Upper lobe of right lung (tissue), 1 donor: ENCODE measurements around the gene NKX2-8. TPM values are rescaled to one million over a fixed set of nuclear protein-coding genes. Genes with fewer than 3 reads are reported as not detected.

Experiments
- ATAC-seq: fragments of 200-7000 bp; cut with Tn5 transposase; one replicate; pipeline ENCODE4 v1.9.1; 2020; ENCODE audit warnings: mild to moderate bottlenecking, moderate library complexity
- DNase-seq: peaks from one replicate; pipeline ENCODE4 v3.0.0-alpha.2; 2020
- H3K27ac ChIP-seq: fragments of 200-600 bp; one replicate; pipeline ENCODE4 v1.8.0; 2022
- H3K27me3 ChIP-seq: fragments of 200-600 bp; one replicate; pipeline ENCODE4 v1.8.0; 2022; ENCODE audit warnings: mild to moderate bottlenecking
- H3K36me3 ChIP-seq: fragments of 200-600 bp; one replicate; pipeline ENCODE4 v1.8.0; 2022
- H3K4me1 ChIP-seq: fragments of 200-600 bp; one replicate; pipeline ENCODE4 v1.8.0; 2022
- H3K4me3 ChIP-seq: fragments of 200-600 bp; one replicate; pipeline ENCODE4 v1.8.0; 2022; ENCODE audit warnings: mild to moderate bottlenecking
- H3K9me3 ChIP-seq: fragments of 200-600 bp; one replicate; pipeline ENCODE4 v1.8.0; 2022
- intact Hi-C: fragments of 100-400 bp; cut with DNase I; formaldehyde crosslinking; loops from one replicate; pipeline ENCODE4 v1.11.0; 2022
- long read RNA-seq: library from polyadenylated mRNA; unstranded; transcript quantifications from one replicate; pipeline ENCODE4 v2.0.0, GENCODE V29; 2021
- total RNA-seq: library from RNA; stranded (reverse); fragmentation: NEBNext Ultra II Directional; extraction: Animal tissue kit (Norgen Biotek cat#: 25700); gene quantifications from one replicate; pipeline ENCODE4 v1.2.1, GENCODE V29; 2021
- TF ChIP-seq, protein P1 (sequence below): fragments of 200-600 bp; IDR thresholded peaks from one replicate; pipeline ENCODE4 v1.8.0; 2022; ENCODE audit warnings: antibody characterized with exemption
- donor health status: DM: no; HTN: yes; CAD: no; lungs with severe emphysema.

NKX2-8 gene
- 0.43 TPM for total RNA-seq
- long read RNA-seq = 0 reads

DNA sequence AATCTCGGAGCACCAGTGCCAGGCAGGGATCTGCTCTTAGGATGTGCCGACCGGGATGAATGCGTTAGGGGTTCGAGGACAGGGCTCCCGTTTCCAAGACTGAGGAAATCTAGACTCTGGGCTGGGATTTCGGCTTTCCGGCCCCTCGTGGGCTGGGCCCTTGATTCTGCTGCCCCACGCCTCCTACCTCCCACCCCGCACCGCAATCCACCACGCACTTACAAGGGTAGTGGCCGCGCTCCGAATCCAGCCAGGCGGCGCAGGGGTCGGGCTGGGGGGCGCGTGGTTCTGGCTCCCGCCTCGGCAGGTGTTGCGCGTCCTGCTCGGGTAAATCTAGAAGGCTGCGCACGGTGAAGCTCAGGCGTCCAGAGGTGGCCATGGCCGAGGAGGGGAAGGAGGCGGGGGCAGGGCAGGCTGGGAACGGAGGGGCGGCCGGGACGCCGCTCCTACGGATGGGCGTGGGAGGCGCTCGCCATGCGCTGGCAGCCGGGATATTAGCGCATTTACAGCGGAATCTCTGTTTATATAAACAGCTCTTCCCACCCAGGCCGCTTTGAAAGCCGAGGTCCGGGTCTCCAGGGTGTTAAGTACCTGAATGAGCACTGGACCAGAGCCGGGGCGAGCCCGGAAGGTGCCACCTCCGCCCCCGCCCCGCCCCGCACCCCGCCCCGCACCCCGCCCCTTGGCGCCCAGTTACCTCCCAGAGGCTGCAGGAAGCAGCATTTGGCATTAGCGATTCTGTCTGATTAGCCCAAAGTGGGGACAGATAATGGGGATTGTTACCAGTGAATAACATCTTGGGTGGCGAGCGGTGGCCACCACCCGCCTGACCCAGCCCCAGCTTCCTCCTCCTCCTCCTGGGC is at the start of gene NKX2-8:
NKX2-8 (minus strand) TSS at position 604 of the 863 bp plus-strand sequence; CDS start at position 379, 225 bp downstream.
- H3K9me3 ChIP-seq = no peaks in the 10 kb centered on the region
- H3K27me3 ChIP-seq = peaks cover 81% of the 10 kb centered on the region
- TF ChIP-seq, protein P1, sequence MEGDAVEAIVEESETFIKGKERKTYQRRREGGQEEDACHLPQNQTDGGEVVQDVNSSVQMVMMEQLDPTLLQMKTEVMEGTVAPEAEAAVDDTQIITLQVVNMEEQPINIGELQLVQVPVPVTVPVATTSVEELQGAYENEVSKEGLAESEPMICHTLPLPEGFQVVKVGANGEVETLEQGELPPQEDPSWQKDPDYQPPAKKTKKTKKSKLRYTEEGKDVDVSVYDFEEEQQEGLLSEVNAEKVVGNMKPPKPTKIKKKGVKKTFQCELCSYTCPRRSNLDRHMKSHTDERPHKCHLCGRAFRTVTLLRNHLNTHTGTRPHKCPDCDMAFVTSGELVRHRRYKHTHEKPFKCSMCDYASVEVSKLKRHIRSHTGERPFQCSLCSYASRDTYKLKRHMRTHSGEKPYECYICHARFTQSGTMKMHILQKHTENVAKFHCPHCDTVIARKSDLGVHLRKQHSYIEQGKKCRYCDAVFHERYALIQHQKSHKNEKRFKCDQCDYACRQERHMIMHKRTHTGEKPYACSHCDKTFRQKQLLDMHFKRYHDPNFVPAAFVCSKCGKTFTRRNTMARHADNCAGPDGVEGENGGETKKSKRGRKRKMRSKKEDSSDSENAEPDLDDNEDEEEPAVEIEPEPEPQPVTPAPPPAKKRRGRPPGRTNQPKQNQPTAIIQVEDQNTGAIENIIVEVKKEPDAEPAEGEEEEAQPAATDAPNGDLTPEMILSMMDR = no peak
- intact Hi-C loops = no loop called here
- ATAC-seq (peak; percentile 45), DNase-seq (peak; percentile 70)
- peaks cover 3% of the 10 kb centered on the region for H3K4me1 ChIP-seq
- H3K4me3 ChIP-seq = peak within 1 kb of the TSS; percentile 42
- no peak within 1 kb of the TSS for H3K27ac ChIP-seq
- no peaks in the 10 kb centered on the region for H3K36me3 ChIP-seq

- Histone ChIP-seq H3K4me3 (no peak overlapping the region), H3K36me3 (no peaks in the 10 kb centered on the region), H3K27ac (no peak overlapping the region), H3K4me1 (no peaks in the 10 kb centered on the region), H3K27me3 (no peaks in the 10 kb centered on the region), H3K9me3 (no peaks in the 10 kb centered on the region)
- TF ChIP-seq, protein P1 = no peak
- intact Hi-C loops = no loop called here
- ATAC-seq = no peak
- DNase-seq = no peak
These were observed 45.6 kb upstream of the NKX2-8 start for GRCh38 chr14:36627981-36628380.

- intact Hi-C loops = no loop called here
- no peaks in the 10 kb centered on the region for H3K4me1 ChIP-seq
- TF ChIP-seq, protein P1 = no peak
- no peak overlapping the region for H3K27ac ChIP-seq
- H3K27me3 ChIP-seq = no peaks in the 10 kb centered on the region
- H3K4me3 ChIP-seq = no peak overlapping the region
- H3K36me3 ChIP-seq = no peaks in the 10 kb centered on the region
- no peaks in the 10 kb centered on the region for H3K9me3 ChIP-seq
- DNase-seq (no peak), ATAC-seq (no peak)
These were observed 43.7 kb upstream of the NKX2-8 start for GRCh38 chr14:36626151-36626550.

DNA sequence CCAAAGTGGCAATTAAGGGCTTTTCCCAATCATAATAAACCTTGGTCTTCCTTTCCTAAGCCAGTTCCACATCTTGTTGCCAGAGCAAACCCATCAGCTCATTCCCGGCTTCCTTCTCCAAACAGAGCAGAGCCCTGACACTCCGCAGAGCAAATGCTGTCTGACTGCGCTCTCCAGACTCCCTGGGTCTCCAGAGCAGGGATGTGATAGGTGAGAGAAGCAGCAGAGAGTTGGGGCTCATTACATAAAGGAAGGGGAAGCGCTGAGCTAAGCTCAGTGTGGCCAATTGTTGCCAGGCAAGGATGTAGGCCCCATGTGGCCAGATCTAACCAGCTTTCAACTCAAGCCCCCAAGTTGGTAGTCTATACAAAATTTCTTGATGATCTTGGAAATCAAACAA is 43.0 kb upstream of the NKX2-8 start:
- Histone ChIP-seq H3K4me3 (no peak overlapping the region), H3K9me3 (no peaks in the 10 kb centered on the region)
- intact Hi-C loops = no loop called here

DNA sequence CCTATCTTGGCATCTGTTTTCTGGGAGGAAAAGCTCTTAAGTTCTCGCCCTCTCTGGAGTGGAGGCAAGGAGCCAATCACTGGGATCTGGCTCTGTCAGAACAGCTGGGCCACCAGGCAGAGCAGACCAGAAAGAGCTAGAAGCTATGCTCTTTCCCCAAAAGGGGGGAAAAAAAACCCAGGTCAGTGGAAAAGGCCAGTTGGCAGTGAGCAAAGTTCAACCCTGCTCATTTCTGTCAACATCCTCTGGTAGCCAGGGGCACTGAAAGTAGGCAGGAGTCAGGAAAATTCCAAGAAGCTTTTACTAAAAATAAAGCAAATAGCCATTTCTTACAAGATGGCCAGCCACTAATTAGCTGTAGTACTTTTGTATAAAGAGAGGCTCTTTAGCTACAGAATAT is 42.6 kb upstream of the NKX2-8 start:
- ATAC-seq (no peak), DNase-seq (no peak)
- Histone ChIP-seq H3K4me1 (no peaks in the 10 kb centered on the region), H3K9me3 (no peaks in the 10 kb centered on the region), H3K4me3 (no peak overlapping the region), H3K27ac (no peak overlapping the region), H3K36me3 (no peaks in the 10 kb centered on the region), H3K27me3 (no peaks in the 10 kb centered on the region)
- intact Hi-C loops = no loop called here
- TF ChIP-seq, protein P1 = no peak

More for the DNA sequence above, 43.0 kb upstream of the NKX2-8 start:
- ATAC-seq (no peak), DNase-seq (no peak)
- TF ChIP-seq, protein P1 = no peak
- Histone ChIP-seq H3K27me3 (no peaks in the 10 kb centered on the region), H3K27ac (no peak overlapping the region), H3K36me3 (no peaks in the 10 kb centered on the region), H3K4me1 (no peaks in the 10 kb centered on the region)
